OCI-LY1 (cell line): ENCODE data around the gene FMR1NB.

Experiments used
- CTCF ChIP-seq: fragments of 200-600 bp; sonication (generic), shearing (Covaris generic); IDR thresholded peaks from 2 replicates; pipeline ENCODE4 v1.5.1; 2017; ENCODE audit warnings: mild to moderate bottlenecking, antibody characterized with exemption, low read length, moderate library complexity, mixed read lengths
- EZH2 ChIP-seq: fragments of 200-600 bp; sonication (generic), shearing (Covaris generic); IDR thresholded peaks from 2 replicates; pipeline ENCODE4 v1.8.0; 2017; ENCODE audit warnings: borderline replicate concordance, mixed run types, mild to moderate bottlenecking, antibody characterized with exemption, low read length, moderate library complexity, mixed read lengths

DNA sequence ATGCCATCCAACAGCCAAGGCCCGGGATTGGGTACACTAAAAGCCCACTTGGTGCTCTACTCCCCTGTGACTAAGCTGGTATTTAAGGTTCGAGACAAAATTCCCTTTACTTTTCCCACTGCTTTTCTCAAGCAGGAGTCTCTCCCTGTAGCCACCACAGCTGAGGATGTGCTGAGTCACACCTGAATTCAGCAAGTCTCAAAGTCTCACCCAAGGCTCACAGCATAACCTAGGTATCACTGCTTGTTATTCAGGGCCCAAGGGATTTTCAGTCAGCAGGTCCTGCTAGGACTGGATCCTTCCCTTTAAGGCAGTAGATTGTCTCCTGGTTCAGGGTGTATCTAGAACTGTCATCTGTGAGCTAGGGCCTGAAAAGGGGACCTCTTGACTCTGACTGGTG is 39.2 kb downstream of the FMR1NB start:
- TF ChIP-seq CTCF (no peak), EZH2 (no peak)
